ENCODE data around the gene GTPBP4.

DNA sequence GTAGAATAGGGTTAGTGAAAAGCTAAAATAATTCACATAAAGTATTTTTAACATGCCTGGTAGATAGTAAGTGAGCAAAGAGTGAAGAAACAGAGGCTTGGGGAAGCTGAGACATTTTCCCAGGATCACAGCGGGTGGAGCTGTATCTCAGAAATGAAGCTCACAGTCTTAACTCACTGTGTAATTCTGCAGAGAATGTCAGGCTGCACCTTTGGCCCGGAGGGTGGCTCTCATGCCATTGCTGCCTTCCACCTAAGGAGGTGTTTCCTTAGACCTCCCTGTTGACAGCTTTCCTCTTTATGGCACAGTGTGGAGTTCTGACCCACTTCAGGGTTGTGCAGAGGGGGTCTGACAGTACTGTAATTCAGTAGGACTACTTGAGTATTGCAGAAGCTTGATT is 2.9 kb upstream of the GTPBP4 start:
- TF ChIP-seq YY1 (IDR thresholded peaks at IDR 0.05; ENCODE audit: low read depth, low read length): no peak
- TF ChIP-seq CBX8 (IDR thresholded peaks at IDR 0.05; ENCODE audit: borderline replicate concordance, low read depth, low read length): no peak
- TF ChIP-seq FOSL1 (IDR thresholded peaks at IDR 0.05; ENCODE audit: insufficient read depth, low read depth, low read length): no peak
- no peak for TF ChIP-seq EGR1 (IDR thresholded peaks at IDR 0.05; ENCODE audit: borderline replicate concordance, low read depth, low read length)
- TF ChIP-seq SIN3A (conservative IDR thresholded peaks at IDR 0.05 in 1 of 2, IDR thresholded peaks at IDR 0.05 in 1 of 2; ENCODE audit: low read depth in 1 of 2, low read length in 2 of 2): no peak
- TF ChIP-seq SIX5 (IDR thresholded peaks at IDR 0.05; ENCODE audit: low read depth, low read length): no peak
- no peak for TF ChIP-seq POLR2A (IDR thresholded peaks at IDR 0.05; ENCODE audit: control extremely low read depth in 1 of 2, low read depth in 2 of 2, low read length in 2 of 2)
- TF ChIP-seq SRF (IDR thresholded peaks at IDR 0.05; ENCODE audit: low read depth, low read length): no peak

Data from H1 (cell line).